GM13977 (cell line): ENCODE results near the gene MKLN1.

Experiments
- DNase-seq: peaks from one replicate; pipeline ENCODE4 v3.0.0; 2012; ENCODE audit warnings: low spot score
- in situ Hi-C: fragments of 300-500 bp; cut with MboI; formaldehyde crosslinking; loops from one replicate; pipeline ENCODE4 v1.12.0; 2022; ENCODE audit warnings: low sequenced_read_pairs, low pct_unique_long_range_greater_than_20kb, mixed read lengths, inconsistent platforms; ENCODE audit not compliant: unreplicated experiment
- TF ChIP-seq, protein P1 (sequence below): IDR thresholded peaks from 2 replicates; pipeline ENCODE4 v1.5.1; 2012; ENCODE audit warnings: mild to moderate bottlenecking, control low read depth; ENCODE audit not compliant: insufficient read depth; ENCODE audit errors: extremely low read depth, missing control alignments

Gene MKLN1

GRCh38 chr7:131543298-131543697 is 215.6 kb downstream of the MKLN1 start:
- DNase-seq, result no peak
- in situ Hi-C loops, result no loop called here
- TF ChIP-seq, protein P1, sequence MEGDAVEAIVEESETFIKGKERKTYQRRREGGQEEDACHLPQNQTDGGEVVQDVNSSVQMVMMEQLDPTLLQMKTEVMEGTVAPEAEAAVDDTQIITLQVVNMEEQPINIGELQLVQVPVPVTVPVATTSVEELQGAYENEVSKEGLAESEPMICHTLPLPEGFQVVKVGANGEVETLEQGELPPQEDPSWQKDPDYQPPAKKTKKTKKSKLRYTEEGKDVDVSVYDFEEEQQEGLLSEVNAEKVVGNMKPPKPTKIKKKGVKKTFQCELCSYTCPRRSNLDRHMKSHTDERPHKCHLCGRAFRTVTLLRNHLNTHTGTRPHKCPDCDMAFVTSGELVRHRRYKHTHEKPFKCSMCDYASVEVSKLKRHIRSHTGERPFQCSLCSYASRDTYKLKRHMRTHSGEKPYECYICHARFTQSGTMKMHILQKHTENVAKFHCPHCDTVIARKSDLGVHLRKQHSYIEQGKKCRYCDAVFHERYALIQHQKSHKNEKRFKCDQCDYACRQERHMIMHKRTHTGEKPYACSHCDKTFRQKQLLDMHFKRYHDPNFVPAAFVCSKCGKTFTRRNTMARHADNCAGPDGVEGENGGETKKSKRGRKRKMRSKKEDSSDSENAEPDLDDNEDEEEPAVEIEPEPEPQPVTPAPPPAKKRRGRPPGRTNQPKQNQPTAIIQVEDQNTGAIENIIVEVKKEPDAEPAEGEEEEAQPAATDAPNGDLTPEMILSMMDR, result no peak

DNA sequence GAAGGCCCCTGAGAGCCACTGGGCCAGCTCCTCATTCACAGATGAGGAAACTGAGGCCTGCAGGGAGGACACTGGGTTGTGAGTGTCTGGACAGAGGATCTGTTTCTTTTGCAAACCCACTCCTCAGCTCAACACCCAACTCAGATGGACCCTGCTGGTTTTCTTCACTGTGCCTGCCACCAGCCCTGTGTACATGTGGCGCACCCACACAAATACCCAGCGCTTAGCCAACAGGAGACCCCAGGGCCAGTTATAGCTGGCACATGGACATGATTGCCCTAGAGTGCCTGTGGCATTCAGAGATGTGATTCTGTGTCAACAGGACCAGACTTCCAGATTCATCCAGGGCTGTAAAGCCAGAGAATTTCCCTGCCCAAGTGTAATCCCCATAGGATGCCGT is 216.3 kb downstream of the MKLN1 start:
- in situ Hi-C loops, result no loop called here
- DNase-seq, result no peak
- TF ChIP-seq, protein P1, result no peak

DNA sequence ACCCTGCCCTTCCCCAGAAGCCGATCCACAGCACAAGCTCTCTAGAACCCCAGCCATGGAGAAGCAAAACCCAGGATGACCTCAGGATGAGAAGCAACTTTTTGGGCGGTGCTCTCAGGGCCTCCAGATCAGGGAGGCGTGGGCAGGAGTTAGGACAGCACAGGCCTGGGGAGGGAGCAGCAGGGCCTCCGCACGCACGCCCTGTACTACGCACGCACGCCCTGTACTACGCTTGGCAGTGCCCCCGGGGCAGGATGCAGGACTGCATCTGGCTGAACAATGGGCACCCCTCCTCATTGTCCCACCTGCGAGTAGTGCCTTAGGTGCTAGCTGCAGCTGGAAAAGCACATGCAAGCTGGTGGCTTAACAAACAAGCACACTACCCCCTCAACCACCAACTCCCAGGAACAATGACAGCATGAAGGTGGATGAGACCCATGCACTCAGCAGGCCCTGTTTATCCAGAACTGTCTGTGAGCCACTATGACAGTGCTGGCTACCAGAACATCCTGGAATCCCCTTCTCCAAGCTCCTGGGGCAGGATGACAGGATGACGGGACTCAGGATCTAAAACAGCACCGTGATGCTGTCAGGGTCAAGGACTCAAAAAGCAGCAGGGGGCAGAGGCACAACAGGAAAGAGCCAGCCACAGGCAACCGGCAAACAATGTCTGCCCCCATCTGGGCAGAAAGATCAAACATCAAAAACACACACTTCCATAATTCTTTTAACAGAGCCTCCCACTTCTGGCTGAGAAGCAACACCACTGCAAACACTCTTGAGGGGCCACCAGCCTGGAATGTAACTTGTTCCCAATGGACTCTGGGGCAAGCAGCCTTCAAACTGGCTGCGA is 217.0 kb downstream of the MKLN1 start:
- DNase-seq, result peak; percentile 42
- in situ Hi-C loops, result no loop called here
- TF ChIP-seq, protein P1, result peak; percentile 25

DNA sequence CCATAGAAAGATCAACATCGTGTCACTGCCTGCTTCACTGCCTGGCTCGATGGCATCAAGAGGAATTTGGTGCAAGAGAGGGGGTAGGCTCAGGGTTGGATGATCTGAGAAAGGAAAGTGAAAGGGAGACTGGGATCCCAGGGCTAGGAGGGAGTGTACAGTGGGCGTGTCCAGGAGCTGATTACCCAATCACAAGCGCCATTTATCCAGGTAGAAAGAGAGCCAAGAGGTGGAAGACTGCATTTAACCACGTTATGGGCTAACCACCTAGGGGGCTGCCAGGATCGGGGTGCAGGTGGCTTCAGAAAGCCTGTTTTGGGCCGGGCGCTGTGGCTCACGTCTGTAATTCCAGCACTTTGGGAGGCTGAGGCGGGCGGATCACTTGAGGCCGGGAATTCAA is 218.4 kb downstream of the MKLN1 start:
- in situ Hi-C loops, result no loop called here
- DNase-seq, result no peak
- TF ChIP-seq, protein P1, result no peak
